ENCODE data around the gene MTPN.

MTPN gene

GRCh38 chr7:135977007-135977741 is at the start of gene MTPN:
Gene MTPN, minus strand, starts transcription at chr7:135977359. Its CDS starts 259 bp downstream, at chr7:135977100.
- peak within 1 kb of the TSS; percentile 74 to 91 for H3K9ac ChIP-seq (ENCODE audit: low read depth in 1 of 2, low read length in 2 of 2)
- no peaks in the 10 kb centered on the region for H3K27me3 ChIP-seq (ENCODE audit: control insufficient read depth in 2 of 2, insufficient read depth in 2 of 2, low read length in 2 of 2)
- no peaks in the 10 kb centered on the region for H3K9me3 ChIP-seq (ENCODE audit: control insufficient read depth in 2 of 2, low read length in 2 of 2)
- peaks cover 0 to 3% of the 10 kb centered on the region in 2 donors for H3K36me3 ChIP-seq (ENCODE audit: control insufficient read depth in 2 of 2, insufficient read depth in 2 of 2, low read length in 2 of 2)
- H3K4me1 ChIP-seq (ENCODE audit: control insufficient read depth in 2 of 2, insufficient read depth in 2 of 2, low read length in 2 of 2), result peaks cover 8 to 14% of the 10 kb centered on the region in 2 donors
- peak within 1 kb of the TSS; percentile 83 to 85 for H3K27ac ChIP-seq (ENCODE audit: low read depth in 2 of 2, low read length in 2 of 2)
- H3K4me3 ChIP-seq (ENCODE audit: low read length in 2 of 2), result peak within 1 kb of the TSS; percentile 95 to 100

GRCh38 chr7:136026209-136026608 is 49.0 kb upstream of the MTPN start:
- H3K27me3 ChIP-seq (ENCODE audit: control insufficient read depth in 2 of 2, insufficient read depth in 2 of 2, low read length in 2 of 2), result no peaks in the 10 kb centered on the region
- H3K9ac ChIP-seq (ENCODE audit: low read depth in 1 of 2, low read length in 2 of 2), result no peak overlapping the region
- no peaks in the 10 kb centered on the region for H3K4me1 ChIP-seq (ENCODE audit: control insufficient read depth in 2 of 2, insufficient read depth in 2 of 2, low read length in 2 of 2)
- H3K4me3 ChIP-seq (ENCODE audit: low read length in 2 of 2), result no peak overlapping the region
- H3K9me3 ChIP-seq (ENCODE audit: control insufficient read depth in 2 of 2, low read length in 2 of 2), result no peaks in the 10 kb centered on the region
- no peaks in the 10 kb centered on the region for H3K36me3 ChIP-seq (ENCODE audit: control insufficient read depth in 2 of 2, insufficient read depth in 2 of 2, low read length in 2 of 2)
- H3K27ac ChIP-seq (ENCODE audit: low read depth in 2 of 2, low read length in 2 of 2), result no peak overlapping the region

GRCh38 chr7:136023134-136023869 is 46.1 kb upstream of the MTPN start:
- Histone ChIP-seq H3K4me1 (ENCODE audit: control insufficient read depth in 2 of 2, insufficient read depth in 2 of 2, low read length in 2 of 2) (no peaks in the 10 kb centered on the region), H3K9me3 (ENCODE audit: control insufficient read depth in 2 of 2, low read length in 2 of 2) (no peaks in the 10 kb centered on the region), H3K4me3 (ENCODE audit: low read length in 2 of 2) (no peak overlapping the region), H3K27me3 (ENCODE audit: control insufficient read depth in 2 of 2, insufficient read depth in 2 of 2, low read length in 2 of 2) (no peaks in the 10 kb centered on the region), H3K36me3 (ENCODE audit: control insufficient read depth in 2 of 2, insufficient read depth in 2 of 2, low read length in 2 of 2) (no peaks in the 10 kb centered on the region), H3K9ac (ENCODE audit: low read depth in 1 of 2, low read length in 2 of 2) (no peak overlapping the region), H3K27ac (ENCODE audit: low read depth in 2 of 2, low read length in 2 of 2) (no peak overlapping the region)

GRCh38 chr7:136020556-136020955 is 43.4 kb upstream of the MTPN start:
- no peaks in the 10 kb centered on the region for H3K9me3 ChIP-seq (ENCODE audit: control insufficient read depth in 2 of 2, low read length in 2 of 2)
- H3K4me1 ChIP-seq (ENCODE audit: control insufficient read depth in 2 of 2, insufficient read depth in 2 of 2, low read length in 2 of 2), result no peaks in the 10 kb centered on the region
- H3K4me3 ChIP-seq (ENCODE audit: low read length in 2 of 2), result no peak overlapping the region
- no peak overlapping the region for H3K9ac ChIP-seq (ENCODE audit: low read depth in 1 of 2, low read length in 2 of 2)
- no peaks in the 10 kb centered on the region for H3K27me3 ChIP-seq (ENCODE audit: control insufficient read depth in 2 of 2, insufficient read depth in 2 of 2, low read length in 2 of 2)
- no peak overlapping the region for H3K27ac ChIP-seq (ENCODE audit: low read depth in 2 of 2, low read length in 2 of 2)
- H3K36me3 ChIP-seq (ENCODE audit: control insufficient read depth in 2 of 2, insufficient read depth in 2 of 2, low read length in 2 of 2), result no peaks in the 10 kb centered on the region

- no peak overlapping the region for H3K27ac ChIP-seq (ENCODE audit: low read depth in 2 of 2, low read length in 2 of 2)
- H3K9me3 ChIP-seq (ENCODE audit: control insufficient read depth in 2 of 2, low read length in 2 of 2), result no peaks in the 10 kb centered on the region
- H3K27me3 ChIP-seq (ENCODE audit: control insufficient read depth in 2 of 2, insufficient read depth in 2 of 2, low read length in 2 of 2), result no peaks in the 10 kb centered on the region
- H3K4me1 ChIP-seq (ENCODE audit: control insufficient read depth in 2 of 2, insufficient read depth in 2 of 2, low read length in 2 of 2), result no peaks in the 10 kb centered on the region
- H3K4me3 ChIP-seq (ENCODE audit: low read length in 2 of 2), result no peak overlapping the region
- H3K36me3 ChIP-seq (ENCODE audit: control insufficient read depth in 2 of 2, insufficient read depth in 2 of 2, low read length in 2 of 2), result no peaks in the 10 kb centered on the region
- H3K9ac ChIP-seq (ENCODE audit: low read depth in 1 of 2, low read length in 2 of 2), result no peak overlapping the region
Measured at GRCh38 chr7:136018104-136018503, 40.9 kb upstream of the MTPN start.

- Histone ChIP-seq H3K27me3 (ENCODE audit: control insufficient read depth in 2 of 2, insufficient read depth in 2 of 2, low read length in 2 of 2) (no peaks in the 10 kb centered on the region), H3K36me3 (ENCODE audit: control insufficient read depth in 2 of 2, insufficient read depth in 2 of 2, low read length in 2 of 2) (no peaks in the 10 kb centered on the region), H3K27ac (ENCODE audit: low read depth in 2 of 2, low read length in 2 of 2) (no peak overlapping the region), H3K4me3 (ENCODE audit: low read length in 2 of 2) (no peak overlapping the region), H3K4me1 (ENCODE audit: control insufficient read depth in 2 of 2, insufficient read depth in 2 of 2, low read length in 2 of 2) (no peaks in the 10 kb centered on the region), H3K9ac (ENCODE audit: low read depth in 1 of 2, low read length in 2 of 2) (no peak overlapping the region), H3K9me3 (ENCODE audit: control insufficient read depth in 2 of 2, low read length in 2 of 2) (no peaks in the 10 kb centered on the region)
Measured at GRCh38 chr7:136016649-136017395, 39.7 kb upstream of the MTPN start.

GRCh38 chr7:136015638-136016037 is 38.5 kb upstream of the MTPN start:
- no peak overlapping the region for H3K9ac ChIP-seq (ENCODE audit: low read depth in 1 of 2, low read length in 2 of 2)
- no peak overlapping the region for H3K27ac ChIP-seq (ENCODE audit: low read depth in 2 of 2, low read length in 2 of 2)
- H3K4me3 ChIP-seq (ENCODE audit: low read length in 2 of 2), result no peak overlapping the region
- no peaks in the 10 kb centered on the region for H3K4me1 ChIP-seq (ENCODE audit: control insufficient read depth in 2 of 2, insufficient read depth in 2 of 2, low read length in 2 of 2)
- no peaks in the 10 kb centered on the region for H3K27me3 ChIP-seq (ENCODE audit: control insufficient read depth in 2 of 2, insufficient read depth in 2 of 2, low read length in 2 of 2)
- no peaks in the 10 kb centered on the region for H3K9me3 ChIP-seq (ENCODE audit: control insufficient read depth in 2 of 2, low read length in 2 of 2)
- no peaks in the 10 kb centered on the region for H3K36me3 ChIP-seq (ENCODE audit: control insufficient read depth in 2 of 2, insufficient read depth in 2 of 2, low read length in 2 of 2)

GRCh38 chr7:136014659-136015058 is 37.5 kb upstream of the MTPN start:
- no peaks in the 10 kb centered on the region for H3K27me3 ChIP-seq (ENCODE audit: control insufficient read depth in 2 of 2, insufficient read depth in 2 of 2, low read length in 2 of 2)
- no peaks in the 10 kb centered on the region for H3K36me3 ChIP-seq (ENCODE audit: control insufficient read depth in 2 of 2, insufficient read depth in 2 of 2, low read length in 2 of 2)
- no peaks in the 10 kb centered on the region for H3K9me3 ChIP-seq (ENCODE audit: control insufficient read depth in 2 of 2, low read length in 2 of 2)
- no peak overlapping the region for H3K9ac ChIP-seq (ENCODE audit: low read depth in 1 of 2, low read length in 2 of 2)
- H3K4me1 ChIP-seq (ENCODE audit: control insufficient read depth in 2 of 2, insufficient read depth in 2 of 2, low read length in 2 of 2), result no peaks in the 10 kb centered on the region
- no peak overlapping the region for H3K27ac ChIP-seq (ENCODE audit: low read depth in 2 of 2, low read length in 2 of 2)
- no peak overlapping the region for H3K4me3 ChIP-seq (ENCODE audit: low read length in 2 of 2)

- no peak overlapping the region for H3K4me3 ChIP-seq (ENCODE audit: low read length in 2 of 2)
- no peaks in the 10 kb centered on the region for H3K4me1 ChIP-seq (ENCODE audit: control insufficient read depth in 2 of 2, insufficient read depth in 2 of 2, low read length in 2 of 2)
- no peaks in the 10 kb centered on the region for H3K9me3 ChIP-seq (ENCODE audit: control insufficient read depth in 2 of 2, low read length in 2 of 2)
- H3K27ac ChIP-seq (ENCODE audit: low read depth in 2 of 2, low read length in 2 of 2), result no peak overlapping the region
- H3K36me3 ChIP-seq (ENCODE audit: control insufficient read depth in 2 of 2, insufficient read depth in 2 of 2, low read length in 2 of 2), result no peaks in the 10 kb centered on the region
- H3K27me3 ChIP-seq (ENCODE audit: control insufficient read depth in 2 of 2, insufficient read depth in 2 of 2, low read length in 2 of 2), result no peaks in the 10 kb centered on the region
- no peak overlapping the region for H3K9ac ChIP-seq (ENCODE audit: low read depth in 1 of 2, low read length in 2 of 2)
Measured at GRCh38 chr7:136012238-136012637, 35.1 kb upstream of the MTPN start.

GRCh38 chr7:136009488-136010079 is 32.4 kb upstream of the MTPN start:
- Histone ChIP-seq H3K27me3 (ENCODE audit: control insufficient read depth in 2 of 2, insufficient read depth in 2 of 2, low read length in 2 of 2) (no peaks in the 10 kb centered on the region), H3K9ac (ENCODE audit: low read depth in 1 of 2, low read length in 2 of 2) (no peak overlapping the region), H3K36me3 (ENCODE audit: control insufficient read depth in 2 of 2, insufficient read depth in 2 of 2, low read length in 2 of 2) (no peaks in the 10 kb centered on the region), H3K27ac (ENCODE audit: low read depth in 2 of 2, low read length in 2 of 2) (no peak overlapping the region), H3K4me3 (ENCODE audit: low read length in 2 of 2) (no peak overlapping the region), H3K4me1 (ENCODE audit: control insufficient read depth in 2 of 2, insufficient read depth in 2 of 2, low read length in 2 of 2) (no peaks in the 10 kb centered on the region), H3K9me3 (ENCODE audit: control insufficient read depth in 2 of 2, low read length in 2 of 2) (no peaks in the 10 kb centered on the region)
